Right cardiac atrium (tissue), 5 donors: ENCODE results near the gene APLF. TPM values are rescaled to one million over a fixed set of nuclear protein-coding genes. Genes with fewer than 3 reads are reported as not detected.
A peak's percentile ranks its signal among the peaks of the same experiment; 100 is the strongest.

Experiments used
- ATAC-seq, 2 donors: fragments of 200-7000 bp; cut with Tn5 transposase; one replicate each; pipeline versions ENCODE4 v1.8.0 to v1.9.1; 2020; ENCODE audit warnings: moderate library complexity in 2 of 2, mild to moderate bottlenecking in 1 of 2
- DNase-seq, 3 donors: peaks; one replicate each; pipeline ENCODE4 v3.0.0-alpha.2; 2020
- H3K27ac ChIP-seq: one replicate; pipeline ENCODE4 v1.5.1; 2013; ENCODE audit warnings: mild to moderate bottlenecking, low read length, control low read depth, moderate library complexity
- H3K27me3 ChIP-seq: one replicate; pipeline ENCODE4 v1.6.1; 2013; ENCODE audit not compliant: control insufficient read depth, insufficient read depth
- H3K4me1 ChIP-seq: one replicate; pipeline ENCODE4 v1.6.1; 2013; ENCODE audit warnings: low read length; ENCODE audit not compliant: control insufficient read depth, insufficient read depth
- H3K4me3 ChIP-seq: one replicate; pipeline ENCODE4 v1.5.1; 2013; ENCODE audit warnings: low read length, control low read depth
- H3K9me3 ChIP-seq: one replicate; pipeline ENCODE4 v1.6.1; 2013; ENCODE audit warnings: low read length; ENCODE audit not compliant: control insufficient read depth
- WGBS: extraction: QIAGEN DNeasy Blood & Tissue Kit; methylation state at CpG from one replicate; pipeline ENCODE4 v1.1.7; 2013; 5-methylcytosine and 5-hydroxymethylcytosine counted together
- intact Hi-C, 4 donors: fragments of 100-400 bp; cut with DNase I; formaldehyde crosslinking; loops; one replicate each; pipeline versions ENCODE4 v1.11.0 to v1.14.0; 2022 to 2023
- polyA plus RNA-seq: library from polyadenylated mRNA; stranded (reverse); fragments of 200-250 nt; gene quantifications from one replicate; pipeline ENCODE4 v1.2.3, GENCODE V29; 2013
- total RNA-seq, 4 donors: library from RNA; stranded (reverse); fragmentation: NEBNext Ultra II Directional; extraction: Animal tissue kit (Norgen Biotek cat#: 25700); gene quantifications; one replicate each; pipeline ENCODE4 v1.2.1, GENCODE V29; 2021
- donor health status: healthy with polysubstance abuse.
- donor health status: DM: no; HTN: yes; CAD: no.
- donor health status: DM: no; HTN: no; CAD: no.
- donor health status: DM: no; HTN: yes; CAD: no; lungs with severe emphysema.
- donor health status: DM: yes; HTN: yes; CAD: no.

APLF gene
- total and polyA plus RNA-seq, 5 donors: 0.72 to 7.6 (median 6.6) TPM

- no peak for ATAC-seq
- H3K27me3 ChIP-seq: no peaks in the 10 kb centered on the region
- DNase-seq: no peak
- H3K4me3 ChIP-seq: no peak overlapping the region
- 58% methylated on average over 1 of the region's 1 CpG for WGBS
- H3K27ac ChIP-seq: no peak overlapping the region
- intact Hi-C loops: no loop called here
- H3K9me3 ChIP-seq: no peaks in the 10 kb centered on the region
- H3K4me1 ChIP-seq: peaks cover 3% of the 10 kb centered on the region
These were observed 38.6 kb upstream of the APLF start for GRCh38 chr2:68428746-68429145.

GRCh38 chr2:68429311-68429826 is 38.0 kb upstream of the APLF start:
- Histone ChIP-seq H3K4me1 (peaks cover 3% of the 10 kb centered on the region), H3K27ac (no peak overlapping the region), H3K9me3 (no peaks in the 10 kb centered on the region), H3K4me3 (no peak overlapping the region), H3K27me3 (no peaks in the 10 kb centered on the region)
- no peak for DNase-seq
- WGBS: 75% methylated on average over 7 of the region's 7 CpGs
- intact Hi-C loops: no loop called here
- ATAC-seq: no peak

- ATAC-seq: no peak
- Histone ChIP-seq H3K4me3 (no peak overlapping the region), H3K4me1 (peaks cover 5% of the 10 kb centered on the region), H3K27me3 (no peaks in the 10 kb centered on the region), H3K27ac (no peak overlapping the region), H3K9me3 (no peaks in the 10 kb centered on the region)
- no peak for DNase-seq
- WGBS: 79% methylated on average over 8 of the region's 8 CpGs
- intact Hi-C loops: loop anchor here in 2 of 4 donors (5.0 to 10.0 kb wide), 2 partner anchors 69 to 307 kb away; no protein-coding TSS in a partner anchor
These were observed 35.9 kb upstream of the APLF start for GRCh38 chr2:68431316-68431972.

- no peaks in the 10 kb centered on the region for H3K9me3 ChIP-seq
- no peaks in the 10 kb centered on the region for H3K27me3 ChIP-seq
- peak in 1 of 3 donors; percentile 50 for DNase-seq
- no peak for ATAC-seq
- peaks cover 8% of the 10 kb centered on the region for H3K4me1 ChIP-seq
- WGBS: 85% methylated on average over 14 of the region's 14 CpGs
- no peak overlapping the region for H3K4me3 ChIP-seq
- H3K27ac ChIP-seq: no peak overlapping the region
- intact Hi-C loops: loop anchor here in 2 of 4 donors (5.0 to 10.0 kb wide), 2 partner anchors 71 to 308 kb away; no protein-coding TSS in a partner anchor
These were observed 34.4 kb upstream of the APLF start for GRCh38 chr2:68432696-68433658.

GRCh38 chr2:68434981-68435380 is 32.4 kb upstream of the APLF start:
- no peak for DNase-seq
- H3K4me1 ChIP-seq: peaks cover 4% of the 10 kb centered on the region
- intact Hi-C loops: loop anchor here in 3 of 4 donors (5.0 to 10.0 kb wide), 2 partner anchors 73 to 310 kb away; no protein-coding TSS in a partner anchor
- H3K9me3 ChIP-seq: no peaks in the 10 kb centered on the region
- H3K27me3 ChIP-seq: no peaks in the 10 kb centered on the region
- no peak overlapping the region for H3K4me3 ChIP-seq
- ATAC-seq: peak; percentile 8 to 36
- H3K27ac ChIP-seq: no peak overlapping the region

GRCh38 chr2:68435615-68436014 is 31.8 kb upstream of the APLF start:
- Histone ChIP-seq H3K9me3 (no peaks in the 10 kb centered on the region), H3K4me1 (peaks cover 4% of the 10 kb centered on the region), H3K27ac (no peak overlapping the region), H3K27me3 (no peaks in the 10 kb centered on the region), H3K4me3 (no peak overlapping the region)
- ATAC-seq (no peak), DNase-seq (no peak)
- intact Hi-C loops: loop anchor here in 2 of 4 donors (5.0 to 10.0 kb wide), 2 partner anchors 73 to 311 kb away; no protein-coding TSS in a partner anchor

- ATAC-seq (no peak), DNase-seq (no peak)
- no peaks in the 10 kb centered on the region for H3K9me3 ChIP-seq
- peak overlapping the region; percentile 34 for H3K27ac ChIP-seq
- no peak overlapping the region for H3K4me3 ChIP-seq
- peaks cover 4% of the 10 kb centered on the region for H3K4me1 ChIP-seq
- intact Hi-C loops: loop anchor here in 2 of 4 donors (5.0 to 10.0 kb wide), 2 partner anchors 74 to 311 kb away; no protein-coding TSS in a partner anchor
- WGBS: 18% methylated on average over 4 of the region's 4 CpGs
- H3K27me3 ChIP-seq: no peaks in the 10 kb centered on the region
These were observed 31.1 kb upstream of the APLF start for GRCh38 chr2:68436270-68436669.

- ATAC-seq: no peak
- 70% methylated on average over 7 of the region's 7 CpGs for WGBS
- DNase-seq: peak in 1 of 3 donors; percentile 65
- H3K9me3 ChIP-seq: no peaks in the 10 kb centered on the region
- H3K4me3 ChIP-seq: no peak overlapping the region
- intact Hi-C loops: loop anchor here in 2 of 4 donors (5.0 to 10.0 kb wide), 2 partner anchors 76 to 314 kb away; no protein-coding TSS in a partner anchor
- H3K27me3 ChIP-seq: no peaks in the 10 kb centered on the region
- H3K4me1 ChIP-seq: peaks cover 4% of the 10 kb centered on the region
- no peak overlapping the region for H3K27ac ChIP-seq
These were observed 28.7 kb upstream of the APLF start for GRCh38 chr2:68438455-68439303.

- WGBS: 33% methylated on average over 6 of the region's 6 CpGs
- peak; percentile 92 to 93 for ATAC-seq
- no peak overlapping the region for H3K4me3 ChIP-seq
- peaks cover 4% of the 10 kb centered on the region for H3K4me1 ChIP-seq
- intact Hi-C loops: loop anchor here in 3 of 4 donors (5.0 to 10.0 kb wide), 3 partner anchors 74 to 317 kb away; partner anchors contain the start of gene PLEK (in 1 of the 3)
- DNase-seq: peak; percentile 70 to 87 (median 86)
- H3K27ac ChIP-seq: peak overlapping the region; percentile 59
- H3K27me3 ChIP-seq: no peaks in the 10 kb centered on the region
- H3K9me3 ChIP-seq: no peaks in the 10 kb centered on the region
These were observed 26.0 kb upstream of the APLF start for GRCh38 chr2:68441179-68441993.
